Osteoblast (primary cell): ENCODE results near the gene CCDC12. TPM values are rescaled to one million over a fixed set of nuclear protein-coding genes. Genes with fewer than 3 reads are reported as not detected.
A peak's percentile ranks its signal among the peaks of the same experiment; 100 is the strongest.

ENCODE experiments used
- DNase-seq: peaks from one replicate; pipeline ENCODE4 v3.0.0; 2011; ENCODE audit warnings: low spot score, mixed read lengths; ENCODE audit not compliant: insufficient read length; ENCODE audit errors: missing footprints
- H2AFZ ChIP-seq: 2 replicates; pipeline ENCODE4 v1.6.0; 2011; ENCODE audit warnings: mild to moderate bottlenecking, low read length
- H3K27ac ChIP-seq: 2 replicates; pipeline ENCODE4 v1.5.1; 2011; ENCODE audit warnings: mild to moderate bottlenecking, low read depth, low read length, moderate library complexity
- H3K27me3 ChIP-seq: 2 replicates; pipeline ENCODE4 v1.6.0; 2012; ENCODE audit warnings: mild to moderate bottlenecking, control low read depth, inconsistent platforms, low read length, moderate library complexity; ENCODE audit not compliant: insufficient read depth
- H3K36me3 ChIP-seq: 2 replicates; pipeline ENCODE4 v1.5.1; 2011; ENCODE audit warnings: mild to moderate bottlenecking, low read length, control low read depth, moderate library complexity; ENCODE audit not compliant: insufficient read depth
- H3K4me1 ChIP-seq: 2 replicates; pipeline ENCODE4 v1.5.1; 2011; ENCODE audit warnings: mild to moderate bottlenecking, low read length, control low read depth, moderate library complexity; ENCODE audit not compliant: insufficient read depth
- H3K4me2 ChIP-seq: 2 replicates; pipeline ENCODE4 v1.6.0; 2011; ENCODE audit warnings: mild to moderate bottlenecking, low read length; ENCODE audit not compliant: insufficient read depth
- H3K4me3 ChIP-seq: fragments of 200-600 bp; sonication (generic); 3 replicates; pipeline ENCODE4 v1.5.1; 2012; ENCODE audit warnings: mild to moderate bottlenecking, low read length, inconsistent platforms; ENCODE audit not compliant: insufficient read depth
- H3K79me2 ChIP-seq: 2 replicates; pipeline ENCODE4 v1.6.0; 2012; ENCODE audit warnings: mild to moderate bottlenecking, low read length, control low read depth, inconsistent platforms; ENCODE audit not compliant: insufficient read depth
- H3K9me3 ChIP-seq: 2 replicates; pipeline ENCODE4 v1.5.1; 2011; ENCODE audit warnings: low read depth, low read length, control low read depth
- H4K20me1 ChIP-seq: 2 replicates; pipeline ENCODE4 v1.6.0; 2012; ENCODE audit warnings: mild to moderate bottlenecking, low read length, control low read depth; ENCODE audit not compliant: insufficient read depth
- CTCF ChIP-seq: IDR thresholded peaks from 2 replicates; pipeline ENCODE4 v1.5.1; 2011; ENCODE audit warnings: mild to moderate bottlenecking, low read depth, low read length, moderate library complexity; ENCODE audit errors: extremely low read depth
- total RNA-seq: library from RNA; depleted of rRNA; stranded (reverse); fragments of >200 nt; gene quantifications from 2 replicates; pipeline ENCODE4 v1.2.3, GENCODE V29; 2012

The CCDC12 gene
- total RNA-seq, 1 donor: 20.6 TPM

- peaks cover 3% of the 10 kb centered on the region for H4K20me1 ChIP-seq
- no peak overlapping the region for H2AFZ ChIP-seq
- no peak overlapping the region for H3K4me3 ChIP-seq
- no peaks in the 10 kb centered on the region for H3K79me2 ChIP-seq
- no peak overlapping the region for H3K27ac ChIP-seq
- no peak for DNase-seq
- H3K4me1 ChIP-seq: no peaks in the 10 kb centered on the region
- H3K27me3 ChIP-seq: peaks cover 61% of the 10 kb centered on the region
- H3K36me3 ChIP-seq: no peaks in the 10 kb centered on the region
- TF ChIP-seq CTCF: no peak
- H3K9me3 ChIP-seq: no peaks in the 10 kb centered on the region
- H3K4me2 ChIP-seq: no peak overlapping the region
Observed at GRCh38 chr3:46891132-46891531, 85.4 kb downstream of the CCDC12 start.

- Histone ChIP-seq H3K4me1 (no peaks in the 10 kb centered on the region), H3K27me3 (peaks cover 66% of the 10 kb centered on the region), H3K4me2 (no peak overlapping the region), H3K9me3 (no peaks in the 10 kb centered on the region), H3K79me2 (no peaks in the 10 kb centered on the region), H4K20me1 (no peaks in the 10 kb centered on the region), H3K36me3 (no peaks in the 10 kb centered on the region), H2AFZ (no peak overlapping the region), H3K27ac (no peak overlapping the region), H3K4me3 (no peak overlapping the region)
- no peak for TF ChIP-seq CTCF
- DNase-seq: peak; percentile 79
Observed at GRCh38 chr3:46890132-46890531, 86.4 kb downstream of the CCDC12 start.

GRCh38 chr3:46889381-46890110, 87.0 kb downstream of the CCDC12 start:
- Histone ChIP-seq H3K27me3 (peaks cover 71% of the 10 kb centered on the region), H2AFZ (no peak overlapping the region), H3K4me1 (no peaks in the 10 kb centered on the region), H3K79me2 (no peaks in the 10 kb centered on the region), H3K4me3 (no peak overlapping the region), H3K4me2 (no peak overlapping the region), H3K36me3 (no peaks in the 10 kb centered on the region), H3K27ac (no peak overlapping the region), H3K9me3 (no peaks in the 10 kb centered on the region), H4K20me1 (no peaks in the 10 kb centered on the region)
- DNase-seq: no peak
- no peak for TF ChIP-seq CTCF

- DNase-seq: no peak
- TF ChIP-seq CTCF: no peak
- H3K4me2 ChIP-seq: no peak overlapping the region
- no peaks in the 10 kb centered on the region for H3K36me3 ChIP-seq
- H3K27ac ChIP-seq: no peak overlapping the region
- no peaks in the 10 kb centered on the region for H3K9me3 ChIP-seq
- H3K79me2 ChIP-seq: no peaks in the 10 kb centered on the region
- H3K4me1 ChIP-seq: no peaks in the 10 kb centered on the region
- no peak overlapping the region for H2AFZ ChIP-seq
- no peaks in the 10 kb centered on the region for H4K20me1 ChIP-seq
- no peak overlapping the region for H3K4me3 ChIP-seq
- peaks cover 78% of the 10 kb centered on the region for H3K27me3 ChIP-seq
Observed at GRCh38 chr3:46888705-46889104, 87.8 kb downstream of the CCDC12 start.
